ENCODE data around the gene DEUP1.
"Not testable (repeated sequence)": the region's sequence is repeated elsewhere in the genome, so short reads cannot be mapped to it uniquely, and the experiment has no call there.

Gene DEUP1

GRCh38 chr11:93330446-93330984 is at the start of gene DEUP1:
Gene DEUP1 (plus strand): TSS chr11:93330742. CDS start chr11:93332260, 1,518 bp downstream.
- Mint-ChIP-seq H3K4me3 (no peak within 1 kb of the TSS), H3K36me3 (peaks cover 2% of the 10 kb centered on the region), H3K4me1 (peaks cover 10% of the 10 kb centered on the region), H3K27me3 (peaks cover 36% of the 10 kb centered on the region), H3K9me3 (no peaks in the 10 kb centered on the region), H3K27ac (no peak within 1 kb of the TSS)

- no peaks in the 10 kb centered on the region for H3K36me3 Mint-ChIP-seq
- H3K4me1 Mint-ChIP-seq = no peaks in the 10 kb centered on the region
- no peak overlapping the region for H3K27ac Mint-ChIP-seq
- peaks cover 5% of the 10 kb centered on the region for H3K27me3 Mint-ChIP-seq
- no peak overlapping the region for H3K4me3 Mint-ChIP-seq
- no peaks in the 10 kb centered on the region for H3K9me3 Mint-ChIP-seq
These were observed 45.1 kb upstream of the DEUP1 start for GRCh38 chr11:93285430-93285829.

- Mint-ChIP-seq H3K9me3 (no peaks in the 10 kb centered on the region), H3K4me1 (no peaks in the 10 kb centered on the region), H3K36me3 (no peaks in the 10 kb centered on the region), H3K27ac (no peak overlapping the region), H3K4me3 (no peak overlapping the region), H3K27me3 (peaks cover 5% of the 10 kb centered on the region)
These were observed 43.1 kb upstream of the DEUP1 start for GRCh38 chr11:93287434-93287833.

- no peaks in the 10 kb centered on the region for H3K9me3 Mint-ChIP-seq
- H3K36me3 Mint-ChIP-seq = no peaks in the 10 kb centered on the region
- no peaks in the 10 kb centered on the region for H3K4me1 Mint-ChIP-seq
- peaks cover 5% of the 10 kb centered on the region for H3K27me3 Mint-ChIP-seq
- no peak overlapping the region for H3K4me3 Mint-ChIP-seq
- no peak overlapping the region for H3K27ac Mint-ChIP-seq
These were observed 42.5 kb upstream of the DEUP1 start for GRCh38 chr11:93288079-93288478.

GRCh38 chr11:93288767-93289166 is 41.8 kb upstream of the DEUP1 start:
- no peak overlapping the region for H3K27ac Mint-ChIP-seq
- H3K9me3 Mint-ChIP-seq = no peaks in the 10 kb centered on the region
- no peak overlapping the region for H3K4me3 Mint-ChIP-seq
- no peaks in the 10 kb centered on the region for H3K36me3 Mint-ChIP-seq
- H3K4me1 Mint-ChIP-seq = no peaks in the 10 kb centered on the region
- H3K27me3 Mint-ChIP-seq = peaks cover 5% of the 10 kb centered on the region

GRCh38 chr11:93289782-93290463 is 40.6 kb upstream of the DEUP1 start:
- Mint-ChIP-seq H3K9me3 (no peaks in the 10 kb centered on the region), H3K27ac (no peak overlapping the region), H3K4me1 (no peaks in the 10 kb centered on the region), H3K36me3 (no peaks in the 10 kb centered on the region), H3K27me3 (peaks cover 5% of the 10 kb centered on the region), H3K4me3 (no peak overlapping the region)

- H3K4me3 Mint-ChIP-seq = no peak overlapping the region
- no peaks in the 10 kb centered on the region for H3K9me3 Mint-ChIP-seq
- H3K27ac Mint-ChIP-seq = no peak overlapping the region
- no peaks in the 10 kb centered on the region for H3K4me1 Mint-ChIP-seq
- peaks cover 5% of the 10 kb centered on the region for H3K27me3 Mint-ChIP-seq
- H3K36me3 Mint-ChIP-seq = no peaks in the 10 kb centered on the region
These were observed 39.4 kb upstream of the DEUP1 start for GRCh38 chr11:93291110-93291509.

GRCh38 chr11:93291898-93292297 is 38.6 kb upstream of the DEUP1 start:
- no peaks in the 10 kb centered on the region for H3K36me3 Mint-ChIP-seq
- peaks cover 5% of the 10 kb centered on the region for H3K27me3 Mint-ChIP-seq
- H3K27ac Mint-ChIP-seq = no peak overlapping the region
- H3K9me3 Mint-ChIP-seq = no peaks in the 10 kb centered on the region
- H3K4me3 Mint-ChIP-seq = no peak overlapping the region
- no peaks in the 10 kb centered on the region for H3K4me1 Mint-ChIP-seq

GRCh38 chr11:93295921-93296575 is 34.5 kb upstream of the DEUP1 start:
- no peak overlapping the region for H3K27ac Mint-ChIP-seq
- no peaks in the 10 kb centered on the region for H3K9me3 Mint-ChIP-seq
- H3K4me3 Mint-ChIP-seq = no peak overlapping the region
- H3K36me3 Mint-ChIP-seq = no peaks in the 10 kb centered on the region
- peaks cover 2% of the 10 kb centered on the region for H3K27me3 Mint-ChIP-seq
- H3K4me1 Mint-ChIP-seq = no peaks in the 10 kb centered on the region

GRCh38 chr11:93303689-93304088 is 26.9 kb upstream of the DEUP1 start:
- H3K27me3 Mint-ChIP-seq = peaks cover 20% of the 10 kb centered on the region
- H3K27ac Mint-ChIP-seq = no peak overlapping the region
- no peaks in the 10 kb centered on the region for H3K9me3 Mint-ChIP-seq
- H3K4me3 Mint-ChIP-seq = no peak overlapping the region
- H3K4me1 Mint-ChIP-seq = no peaks in the 10 kb centered on the region
- no peaks in the 10 kb centered on the region for H3K36me3 Mint-ChIP-seq

GRCh38 chr11:93314399-93314798 is 16.1 kb upstream of the DEUP1 start:
- not testable (repeated sequence) for H3K36me3 Mint-ChIP-seq, H3K4me3 Mint-ChIP-seq, H3K27me3 Mint-ChIP-seq, H3K27ac Mint-ChIP-seq, H3K4me1 Mint-ChIP-seq
- H3K9me3 Mint-ChIP-seq = peaks cover 18% of the 10 kb centered on the region

- no peak overlapping the region for H3K4me3 Mint-ChIP-seq
- no peaks in the 10 kb centered on the region for H3K4me1 Mint-ChIP-seq
- peaks cover 13% of the 10 kb centered on the region for H3K9me3 Mint-ChIP-seq
- H3K27me3 Mint-ChIP-seq = peaks cover 14% of the 10 kb centered on the region
- H3K27ac Mint-ChIP-seq = no peak overlapping the region
- H3K36me3 Mint-ChIP-seq = no peaks in the 10 kb centered on the region
These were observed 11.2 kb upstream of the DEUP1 start for GRCh38 chr11:93319224-93319839.

GRCh38 chr11:93320230-93320629 is 10.3 kb upstream of the DEUP1 start:
- H3K4me3 Mint-ChIP-seq = no peak overlapping the region
- no peak overlapping the region for H3K27ac Mint-ChIP-seq
- H3K9me3 Mint-ChIP-seq = peaks cover 13% of the 10 kb centered on the region
- no peaks in the 10 kb centered on the region for H3K36me3 Mint-ChIP-seq
- H3K27me3 Mint-ChIP-seq = peaks cover 14% of the 10 kb centered on the region
- no peaks in the 10 kb centered on the region for H3K4me1 Mint-ChIP-seq

- peaks cover 19% of the 10 kb centered on the region for H3K27me3 Mint-ChIP-seq
- H3K36me3 Mint-ChIP-seq = no peaks in the 10 kb centered on the region
- no peaks in the 10 kb centered on the region for H3K4me1 Mint-ChIP-seq
- peaks cover 13% of the 10 kb centered on the region for H3K9me3 Mint-ChIP-seq
- no peak overlapping the region for H3K27ac Mint-ChIP-seq
- H3K4me3 Mint-ChIP-seq = no peak overlapping the region
These were observed 8.3 kb upstream of the DEUP1 start for GRCh38 chr11:93322207-93322606.

GRCh38 chr11:93323747-93324146 is 6.8 kb upstream of the DEUP1 start:
- Mint-ChIP-seq H3K9me3 (peaks cover 8% of the 10 kb centered on the region), H3K4me1 (no peaks in the 10 kb centered on the region), H3K4me3 (no peak overlapping the region), H3K27me3 (peaks cover 17% of the 10 kb centered on the region), H3K36me3 (no peaks in the 10 kb centered on the region), H3K27ac (no peak overlapping the region)

GRCh38 chr11:93324500-93324899 is 6.0 kb upstream of the DEUP1 start:
- Mint-ChIP-seq H3K27me3 (peaks cover 19% of the 10 kb centered on the region), H3K4me3 (no peak overlapping the region)

More at GRCh38 chr11:93324500-93324899, 6.0 kb upstream of the DEUP1 start:
- Mint-ChIP-seq H3K36me3 (no peaks in the 10 kb centered on the region), H3K4me1 (no peaks in the 10 kb centered on the region), H3K9me3 (peaks cover under 1% of the 10 kb centered on the region), H3K27ac (no peak overlapping the region)
